NOMO-1 treated with DMSO at 0.1 percent for 48 hours (cell line): ENCODE data around the gene GUK1.

Source experiments
- DNase-seq: peaks from one replicate; lab custom pipeline; 2025; ENCODE audit not compliant: unreplicated experiment; lab: John Stamatoyannopoulos, UW

Gene GUK1, protein sequence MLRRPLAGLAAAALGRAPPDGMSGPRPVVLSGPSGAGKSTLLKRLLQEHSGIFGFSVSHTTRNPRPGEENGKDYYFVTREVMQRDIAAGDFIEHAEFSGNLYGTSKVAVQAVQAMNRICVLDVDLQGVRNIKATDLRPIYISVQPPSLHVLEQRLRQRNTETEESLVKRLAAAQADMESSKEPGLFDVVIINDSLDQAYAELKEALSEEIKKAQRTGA

GRCh38 chr1:228139931-228140723 is at the start of gene GUK1:
TSS of gene GUK1 (plus strand) at chr1:228140279. CDS start at chr1:228140303, 24 bp downstream.
- DNase-seq: peak; percentile 100

DNA sequence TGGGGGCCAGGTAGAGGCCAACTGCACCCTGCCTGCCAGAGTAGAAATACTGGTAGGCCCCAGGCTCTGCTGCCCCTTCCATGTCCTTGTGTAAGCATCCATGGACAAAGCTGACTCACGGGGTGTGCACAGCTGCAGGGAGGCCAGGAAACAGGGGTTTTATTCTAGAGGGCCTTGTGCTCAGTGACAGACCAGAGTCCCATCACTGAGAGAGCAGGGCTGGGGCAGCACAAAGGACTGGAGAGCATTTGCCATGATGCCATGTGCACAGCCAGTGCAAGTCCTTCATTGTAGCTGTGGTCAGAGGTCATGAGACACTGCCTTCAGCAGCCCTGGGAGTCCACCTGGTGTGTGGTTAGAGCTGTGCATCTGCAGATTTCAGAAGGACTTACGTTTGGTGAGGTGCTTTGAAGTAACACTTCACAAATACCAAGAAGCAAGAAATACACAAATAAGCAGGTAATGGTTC is 49.4 kb upstream of the GUK1 start:
- DNase-seq: no peak

- no peak for DNase-seq
Measured at GRCh38 chr1:228091084-228091483, 49.0 kb upstream of the GUK1 start.

DNA sequence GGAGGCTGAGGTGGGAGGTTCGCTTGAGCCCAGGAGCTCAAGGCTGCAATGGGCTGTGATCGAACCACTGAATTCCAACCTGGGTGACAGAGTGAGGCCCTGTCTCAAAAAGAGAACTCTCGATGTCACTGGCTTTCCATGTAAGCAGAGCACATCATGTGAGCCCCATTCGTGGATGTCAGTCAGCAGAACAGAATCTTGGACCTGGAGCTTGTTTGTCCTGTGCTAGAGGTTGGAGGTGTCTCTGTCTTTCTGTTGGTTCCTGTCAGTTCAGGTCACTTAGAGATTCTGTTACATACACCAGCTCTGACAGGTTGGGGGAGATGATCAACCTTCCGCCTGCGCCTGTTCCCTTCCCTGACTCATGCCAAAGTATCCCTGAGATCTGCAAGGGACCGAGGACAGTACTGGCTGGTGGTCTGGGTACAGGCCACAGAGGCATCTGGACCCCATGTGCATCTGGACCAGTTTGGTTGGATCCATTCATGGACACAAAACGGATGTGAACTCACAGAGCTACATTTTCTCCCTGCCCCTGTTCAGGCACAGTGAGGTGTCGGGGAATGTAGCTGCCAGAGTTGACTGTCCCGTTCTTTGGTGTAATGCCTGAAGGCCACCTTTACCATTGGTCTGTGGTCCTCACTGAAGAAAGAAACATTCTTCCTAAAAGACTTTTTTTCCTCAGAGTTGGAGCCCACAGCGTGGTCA is 47.6 kb upstream of the GUK1 start:
- DNase-seq: no peak

- no peak for DNase-seq
Measured at GRCh38 chr1:228093050-228093906, 46.8 kb upstream of the GUK1 start.

DNA sequence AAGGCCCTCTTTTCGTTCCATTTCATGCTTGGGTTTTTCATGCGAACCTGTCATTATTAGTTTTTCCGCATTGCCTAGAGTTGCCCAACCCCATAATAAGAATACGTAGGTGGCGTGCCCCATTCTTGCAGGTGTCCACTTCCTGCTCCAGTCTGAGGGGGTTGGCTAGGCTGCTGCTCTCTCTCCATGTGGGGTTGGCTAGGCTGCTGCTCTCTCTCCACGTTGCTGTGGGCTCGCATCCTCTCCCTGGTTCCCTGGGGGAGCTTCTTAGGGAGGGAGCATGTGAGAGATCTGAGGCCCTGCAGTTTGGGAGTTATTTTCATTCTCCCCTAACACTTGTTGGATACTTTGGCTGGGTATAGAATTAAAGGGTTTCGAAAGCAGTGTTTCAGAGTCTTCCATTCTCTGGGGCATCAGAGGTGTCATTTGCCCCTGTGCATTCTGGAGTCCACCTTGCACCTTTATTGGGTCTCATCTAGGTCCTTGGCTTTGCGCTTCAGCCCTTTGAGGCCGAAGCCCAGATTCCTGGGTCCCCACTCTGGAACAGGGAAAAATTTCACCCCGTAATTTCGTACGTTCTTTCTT is 45.6 kb upstream of the GUK1 start:
- DNase-seq: no peak

DNA sequence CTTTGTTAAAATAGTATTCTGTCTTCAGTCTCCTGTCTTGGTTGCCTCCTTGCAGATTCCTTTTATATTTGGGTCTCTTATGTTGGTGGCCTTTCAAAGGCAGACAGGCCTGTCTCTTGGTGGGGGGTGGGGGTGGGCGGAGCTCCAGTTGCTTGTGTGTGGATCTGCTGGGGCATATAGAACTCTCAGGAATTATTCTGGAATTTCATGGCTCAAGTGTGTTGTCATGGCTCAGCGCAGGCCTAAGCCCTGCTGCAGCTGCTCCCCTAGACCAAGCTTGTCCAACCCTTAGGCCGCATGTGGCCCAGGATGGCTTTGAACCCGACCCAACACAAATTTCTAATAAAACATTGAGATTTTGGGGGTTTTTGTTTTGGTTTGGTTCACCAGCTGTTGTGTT is 44.9 kb upstream of the GUK1 start:
- no peak for DNase-seq

- no peak for DNase-seq
Measured at GRCh38 chr1:228095938-228096337, 44.1 kb upstream of the GUK1 start.

DNA sequence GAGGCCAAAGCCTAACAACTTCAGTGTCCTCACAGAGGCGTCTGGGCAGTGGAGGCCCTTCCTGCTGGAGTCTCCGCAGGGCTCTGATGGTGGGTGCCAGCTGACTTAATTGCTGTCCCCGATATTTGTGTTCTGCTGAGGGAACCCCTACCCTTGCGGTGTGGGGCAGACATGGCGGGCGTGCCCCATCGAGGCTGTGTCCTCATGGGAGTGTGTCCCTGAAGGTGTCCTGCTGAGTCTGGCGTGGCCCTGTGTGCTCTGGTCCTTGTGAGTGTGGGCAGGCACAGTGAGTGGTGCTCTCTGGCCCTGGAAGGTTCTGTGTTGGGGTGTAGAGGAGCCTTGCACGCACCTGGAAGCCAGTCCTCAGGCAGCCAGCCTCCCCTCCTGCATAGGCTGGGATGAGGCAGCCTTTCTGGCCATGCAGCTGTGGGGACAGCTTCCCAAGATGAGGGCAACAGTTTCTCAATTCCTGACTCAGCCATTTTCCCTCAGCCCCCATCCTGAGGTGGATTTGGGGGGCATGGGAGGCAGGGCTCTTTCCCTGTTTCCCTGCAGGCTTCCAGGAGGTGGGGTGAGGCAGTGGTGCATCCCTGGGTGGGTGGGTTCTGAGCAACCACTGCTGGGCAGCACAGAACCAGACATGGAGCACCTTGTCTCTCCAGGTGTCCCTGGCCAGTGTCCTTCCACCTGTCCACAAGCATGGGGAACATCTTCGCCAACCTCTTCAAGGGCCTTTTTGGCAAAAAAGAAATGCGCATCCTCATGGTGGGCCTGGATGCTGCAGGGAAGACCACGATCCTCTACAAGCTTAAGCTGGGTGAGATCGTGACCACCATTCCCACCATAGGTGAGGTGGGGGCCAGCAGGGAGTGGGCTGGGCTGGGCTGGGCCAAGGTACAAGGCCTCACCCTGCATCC is 43.4 kb upstream of the GUK1 start:
- no peak for DNase-seq

DNA sequence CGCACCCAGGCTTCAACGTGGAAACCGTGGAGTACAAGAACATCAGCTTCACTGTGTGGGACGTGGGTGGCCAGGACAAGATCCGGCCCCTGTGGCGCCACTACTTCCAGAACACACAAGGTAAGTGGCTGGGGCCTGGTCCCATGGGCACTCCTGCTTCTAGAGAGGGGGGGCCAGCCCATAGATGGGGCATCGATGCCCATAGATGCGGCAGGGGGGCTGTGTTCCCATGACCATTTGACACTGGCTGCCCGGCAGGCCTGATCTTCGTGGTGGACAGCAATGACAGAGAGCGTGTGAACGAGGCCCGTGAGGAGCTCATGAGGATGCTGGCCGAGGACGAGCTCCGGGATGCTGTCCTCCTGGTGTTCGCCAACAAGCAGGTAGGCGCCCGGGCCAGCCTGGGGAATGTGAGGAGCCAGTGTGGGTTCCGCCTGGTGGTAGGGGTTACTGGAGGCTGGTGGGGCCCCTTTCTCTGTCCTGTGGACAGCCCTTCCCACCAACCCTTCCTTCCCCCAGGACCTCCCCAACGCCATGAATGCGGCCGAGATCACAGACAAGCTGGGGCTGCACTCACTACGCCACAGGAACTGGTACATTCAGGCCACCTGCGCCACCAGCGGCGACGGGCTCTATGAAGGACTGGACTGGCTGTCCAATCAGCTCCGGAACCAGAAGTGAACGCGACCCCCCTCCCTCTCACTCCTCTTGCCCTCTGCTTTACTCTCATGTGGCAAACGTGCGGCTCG is 42.6 kb upstream of the GUK1 start:
- DNase-seq: no peak

DNA sequence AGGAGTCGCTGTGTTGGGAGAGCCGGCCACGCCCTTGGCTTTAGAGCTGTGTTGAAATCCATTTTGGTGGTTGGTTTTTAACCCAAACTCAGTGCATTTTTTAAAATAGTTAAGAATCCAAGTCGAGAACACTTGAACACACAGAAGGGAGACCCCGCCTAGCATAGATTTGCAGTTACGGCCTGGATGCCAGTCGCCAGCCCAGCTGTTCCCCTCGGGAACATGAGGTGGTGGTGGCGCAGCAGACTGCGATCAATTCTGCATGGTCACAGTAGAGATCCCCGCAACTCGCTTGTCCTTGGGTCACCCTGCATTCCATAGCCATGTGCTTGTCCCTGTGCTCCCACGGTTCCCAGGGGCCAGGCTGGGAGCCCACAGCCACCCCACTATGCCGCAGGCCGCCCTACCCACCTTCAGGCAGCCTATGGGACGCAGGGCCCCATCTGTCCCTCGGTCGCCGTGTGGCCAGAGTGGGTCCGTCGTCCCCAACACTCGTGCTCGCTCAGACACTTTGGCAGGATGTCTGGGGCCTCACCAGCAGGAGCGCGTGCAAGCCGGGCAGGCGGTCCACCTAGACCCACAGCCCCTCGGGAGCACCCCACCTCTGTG is 41.7 kb upstream of the GUK1 start:
- DNase-seq: no peak

- no peak for DNase-seq
Measured at GRCh38 chr1:228099331-228099732, 40.7 kb upstream of the GUK1 start.

- DNase-seq: no peak
Measured at GRCh38 chr1:228100822-228101613, 39.1 kb upstream of the GUK1 start.

DNA sequence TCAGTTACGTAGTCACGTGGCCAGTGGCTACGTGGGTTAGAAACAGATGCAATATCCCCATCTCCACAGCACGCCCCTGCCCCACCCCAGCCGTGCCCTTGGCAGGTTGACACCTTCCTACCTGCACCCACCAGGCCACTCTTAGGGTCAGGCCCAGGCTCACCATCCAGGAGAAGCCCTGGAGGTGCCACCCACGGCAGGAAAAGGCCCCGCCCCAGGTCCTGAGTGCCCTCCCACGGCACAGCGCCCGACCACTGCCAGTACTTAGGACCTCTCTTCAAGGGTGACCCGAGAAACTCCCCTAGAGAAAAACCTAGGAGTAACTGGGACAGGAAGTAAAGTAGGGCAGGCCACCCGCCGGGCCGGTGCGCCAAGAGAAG is 38.5 kb upstream of the GUK1 start:
- DNase-seq: no peak

- no peak for DNase-seq
Measured at GRCh38 chr1:228101994-228102790, 37.9 kb upstream of the GUK1 start.

DNA sequence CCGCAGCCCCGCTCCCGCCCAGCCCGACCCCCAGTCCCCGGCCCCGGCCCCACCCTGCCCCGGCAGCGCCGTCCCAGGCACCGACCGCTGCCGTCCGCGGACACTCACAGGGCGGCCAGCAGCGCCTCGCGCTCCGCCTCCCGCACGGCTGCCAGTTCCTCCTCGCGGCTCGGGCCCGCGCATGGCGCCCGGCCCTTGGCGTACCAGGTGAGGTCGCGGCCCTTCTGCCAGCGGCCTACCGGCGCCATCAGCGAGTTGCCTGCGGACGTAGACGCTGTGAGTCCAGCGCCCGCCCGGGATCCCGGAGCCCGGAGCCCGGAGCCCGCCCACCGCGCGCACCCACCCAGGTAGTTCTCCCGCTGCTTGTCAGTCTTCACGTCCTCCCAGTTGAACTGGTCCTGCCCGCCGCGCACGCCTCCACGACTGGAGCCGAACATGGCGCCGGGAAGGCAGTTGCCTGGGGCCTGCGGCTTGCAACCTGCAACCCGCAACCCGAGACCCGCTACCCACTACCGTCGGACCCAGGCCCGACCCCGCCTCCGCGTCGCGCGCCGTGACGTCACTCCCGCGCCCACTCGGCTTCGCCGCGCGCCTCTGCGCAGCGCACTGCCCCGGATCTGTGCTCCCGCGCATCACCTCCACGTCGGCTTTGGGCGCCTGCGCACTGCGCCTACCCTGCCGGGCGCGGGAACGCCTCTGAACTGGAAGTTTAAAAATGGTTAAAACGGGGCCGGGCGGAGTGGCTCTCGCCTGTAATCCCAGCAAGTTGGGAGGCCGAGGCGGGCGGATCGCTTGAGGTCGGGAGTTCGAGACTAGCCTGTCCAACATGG is 37.1 kb upstream of the GUK1 start, which contains the start of gene C1orf35:
Gene C1orf35, minus strand, starts transcription at position 535 of the 830 bp plus-strand sequence. Its CDS starts 98 bp downstream, at position 437.
- DNase-seq: peak; percentile 91
